ENCODE measurements around the gene CCSER1.
"Not testable (repeated sequence)": the region's sequence is repeated elsewhere in the genome, so short reads cannot be mapped to it uniquely, and the experiment has no call there.

The CCSER1 gene

DNA sequence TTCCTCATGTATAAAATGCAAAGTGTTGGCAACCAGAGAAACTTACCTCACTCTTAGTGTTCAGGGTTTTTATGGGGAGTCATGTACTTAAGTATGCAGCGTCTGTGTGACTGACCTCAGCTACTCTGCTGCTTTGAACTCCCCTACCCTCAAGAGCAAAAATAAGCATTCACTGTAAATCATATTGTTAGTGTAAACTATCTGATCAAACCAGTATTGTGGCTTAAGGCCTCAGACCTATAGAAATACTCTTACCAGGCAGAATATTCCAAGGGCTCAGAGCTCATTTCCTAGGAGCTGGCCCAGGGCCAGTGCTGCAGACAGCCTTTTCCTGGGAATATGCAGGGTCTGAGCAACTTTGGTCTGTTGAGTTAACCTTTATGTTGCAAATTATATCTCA lies 453.1 kb downstream of the CCSER1 start:
- no peak for DNase-seq

DNA sequence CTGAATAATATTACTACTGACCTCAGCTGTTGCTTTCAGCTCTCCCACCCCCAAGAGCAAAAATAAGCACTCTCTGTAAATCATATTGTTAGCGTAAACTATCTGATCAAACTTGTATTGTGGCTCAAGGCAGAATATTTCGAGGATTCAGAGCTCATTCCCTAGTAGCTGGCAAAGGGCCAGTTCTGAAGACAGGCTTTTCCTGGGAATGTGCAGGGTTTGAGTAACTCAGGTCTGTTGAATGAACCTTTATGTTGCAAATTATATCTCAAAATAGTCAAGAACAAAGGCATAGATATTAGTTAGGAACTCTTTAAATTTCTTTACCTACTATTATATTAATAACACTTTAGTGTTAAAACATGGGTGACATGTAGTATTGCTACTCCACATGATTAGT lies 454.9 kb downstream of the CCSER1 start:
- no peak for DNase-seq

DNA sequence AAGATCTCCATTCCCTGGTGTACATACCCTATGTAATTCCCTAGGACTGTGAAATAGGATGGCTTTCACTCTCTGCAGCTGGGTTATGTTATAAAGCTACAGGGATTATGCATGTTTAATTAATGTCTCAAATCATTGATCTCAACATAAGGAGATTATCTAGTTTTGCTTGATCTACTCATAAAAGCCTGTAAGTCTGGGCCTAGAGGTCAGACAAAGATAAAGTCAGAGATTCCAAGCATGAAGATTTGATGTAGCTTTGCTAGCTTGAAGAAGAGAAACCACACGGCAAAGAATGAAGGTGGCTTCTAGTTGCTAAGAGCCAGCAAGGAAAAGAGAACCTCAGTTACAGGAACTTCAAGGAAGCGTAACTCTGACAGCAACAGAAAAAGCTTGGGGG lies 456.9 kb downstream of the CCSER1 start:
- no peak for DNase-seq

GRCh38 chr4:90585961-90586360 lies 458.8 kb downstream of the CCSER1 start:
- DNase-seq, result no peak

DNA sequence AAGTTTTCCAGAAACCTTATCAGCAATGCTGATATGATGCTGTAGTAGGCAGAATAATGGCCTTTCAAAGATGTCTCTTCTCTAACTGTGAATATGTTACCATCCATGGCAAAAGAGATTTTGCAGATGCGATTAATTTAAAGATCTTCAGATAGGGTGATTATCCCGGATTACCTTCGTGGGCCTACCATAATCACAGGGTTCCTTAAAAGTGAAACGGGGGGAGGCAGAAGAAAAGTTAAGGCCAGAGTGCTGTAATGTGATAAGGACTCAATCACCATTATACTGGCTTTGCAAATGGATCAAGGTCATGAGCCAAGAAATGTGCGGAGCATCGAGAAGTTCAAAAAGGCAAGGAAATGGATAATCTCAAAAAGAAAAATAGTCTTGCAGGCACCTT lies 459.6 kb downstream of the CCSER1 start:
- DNase-seq, result no peak

- DNase-seq, result no peak
Observed at GRCh38 chr4:90597927-90598326, 470.7 kb downstream of the CCSER1 start.

DNA sequence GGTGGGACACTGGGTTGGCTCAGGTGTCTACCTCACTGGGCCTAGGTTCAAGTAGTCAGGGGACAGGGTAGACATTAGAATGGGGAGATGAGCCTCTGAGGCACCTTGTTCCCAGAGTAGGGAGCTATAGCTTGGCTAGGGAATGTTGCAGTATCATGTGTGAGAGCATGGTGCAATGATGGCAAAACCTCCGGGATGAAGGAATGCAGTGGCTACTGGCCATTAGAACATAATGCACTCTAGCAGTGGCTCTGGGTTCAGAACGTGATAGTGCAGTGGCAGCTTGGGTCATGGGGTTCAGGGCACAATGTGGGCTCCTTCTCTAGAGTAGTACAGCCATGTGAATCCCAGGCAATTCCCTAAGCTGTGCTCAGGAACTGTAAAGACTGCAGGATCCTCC lies 471.5 kb downstream of the CCSER1 start:
- no peak for DNase-seq

DNA sequence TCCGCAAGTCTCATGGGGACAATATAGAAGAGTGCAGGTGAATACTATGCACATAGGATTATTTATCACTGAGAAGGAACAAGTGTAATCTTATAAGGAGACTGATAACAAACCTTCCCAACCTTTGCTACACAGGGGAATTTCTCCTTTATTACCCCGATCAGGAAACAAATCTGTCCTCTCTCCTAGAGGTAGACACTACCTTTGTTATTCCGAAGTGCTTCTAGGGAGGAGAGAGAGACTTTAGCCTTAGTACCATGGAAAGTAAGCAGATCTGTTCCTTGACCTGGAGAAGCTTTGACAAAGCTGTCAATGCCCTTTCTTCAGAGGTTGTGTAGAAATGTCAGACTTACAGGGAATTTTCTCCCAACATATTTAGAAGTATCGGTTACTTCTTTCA lies 475.5 kb downstream of the CCSER1 start:
- no peak for DNase-seq

DNA sequence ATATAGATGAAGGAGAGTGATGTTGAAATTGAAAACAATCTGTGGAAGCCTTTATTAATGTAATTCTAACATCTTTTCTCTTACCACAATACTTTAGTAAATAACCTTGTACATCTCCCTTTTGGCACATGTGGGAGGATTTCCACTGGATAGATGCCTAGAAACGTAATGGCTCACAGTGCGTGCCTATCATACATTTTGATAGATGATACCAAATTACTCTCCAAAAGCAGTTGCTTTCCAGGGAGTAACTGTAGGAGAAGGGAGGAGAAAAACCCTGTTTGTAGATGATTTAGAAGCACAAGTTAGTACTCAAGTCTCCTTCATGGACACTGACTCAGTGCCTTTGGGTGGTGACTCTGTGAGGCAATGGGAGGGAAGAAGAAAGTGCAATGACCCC lies 476.3 kb downstream of the CCSER1 start:
- no peak for DNase-seq

DNA sequence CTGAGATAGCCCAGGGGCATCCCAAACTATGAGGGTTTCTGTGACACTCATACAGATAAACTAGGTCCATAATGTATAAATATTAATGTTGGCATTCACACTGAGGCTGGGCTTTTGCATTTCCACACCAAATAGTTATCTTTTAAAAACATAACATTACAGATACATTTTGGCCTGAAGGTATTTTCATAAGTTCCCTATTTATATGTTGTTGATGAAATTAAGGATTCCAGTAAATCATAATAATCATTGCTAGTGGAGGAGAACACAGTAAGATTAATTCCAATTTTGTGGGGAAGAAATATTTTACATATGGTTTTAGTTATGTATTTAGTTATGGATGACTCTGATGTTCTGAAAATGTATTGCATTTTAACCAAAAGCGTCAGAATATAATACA lies 479.6 kb downstream of the CCSER1 start:
- DNase-seq, result no peak

DNA sequence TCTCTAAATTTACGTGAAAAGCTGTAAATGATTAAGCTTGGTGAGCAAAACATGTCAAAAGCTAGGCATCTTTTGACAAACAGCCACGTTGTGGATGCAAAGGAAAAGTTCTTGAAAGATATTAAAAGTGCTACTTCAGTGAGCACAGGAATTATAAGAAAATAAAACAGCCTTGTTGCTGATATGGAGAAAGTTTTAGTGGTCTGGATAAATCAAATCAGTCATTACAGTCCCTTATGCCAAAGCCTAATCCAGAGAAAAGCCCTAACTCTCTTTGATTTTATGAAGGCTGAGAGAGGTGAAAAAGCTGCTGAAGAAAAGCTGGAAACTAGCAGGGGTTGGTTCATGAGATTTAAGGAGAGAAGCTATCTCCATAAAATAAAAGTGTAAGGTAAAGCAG lies 487.2 kb downstream of the CCSER1 start:
- DNase-seq, result no peak

DNA sequence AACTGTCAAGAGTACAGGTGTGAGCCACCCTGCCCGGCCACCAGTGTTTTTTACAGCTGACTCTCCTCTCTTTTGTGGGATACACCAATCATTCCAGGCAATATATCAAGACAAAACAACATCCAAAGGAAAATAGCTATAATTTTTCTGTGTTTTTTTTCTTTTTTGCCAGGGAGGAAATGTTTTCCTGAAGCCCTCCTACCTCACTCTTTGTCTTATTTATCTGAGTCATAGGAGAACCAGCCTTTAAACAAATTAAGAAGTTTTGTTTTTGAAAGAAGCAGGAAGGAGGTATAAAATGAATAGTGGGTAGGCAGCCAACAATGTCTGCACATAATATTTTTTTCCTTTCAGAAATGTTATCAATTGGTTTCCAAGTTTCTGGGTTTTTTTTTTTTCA lies 493.9 kb downstream of the CCSER1 start:
- DNase-seq, result no peak

DNA sequence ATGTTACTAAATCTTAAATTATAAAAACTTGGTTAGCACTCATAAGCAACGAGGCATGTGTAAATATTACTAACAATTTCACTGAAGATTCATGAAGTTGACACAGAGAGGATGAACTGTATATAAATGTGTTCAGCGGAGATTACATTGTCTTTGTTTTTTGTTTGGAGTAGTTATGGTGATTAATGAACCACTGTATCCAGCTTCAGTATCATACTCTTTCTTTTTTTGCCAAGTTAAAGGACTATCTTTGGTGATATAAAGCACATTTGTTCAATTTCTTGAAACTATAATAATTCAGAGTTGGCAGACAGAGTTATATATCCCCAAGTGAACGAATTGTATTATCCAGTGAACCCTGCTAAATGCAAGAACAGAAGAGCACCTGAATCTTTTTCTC lies 497.6 kb downstream of the CCSER1 start:
- DNase-seq, result no peak

GRCh38 chr4:90641861-90642599 lies 514.8 kb downstream of the CCSER1 start:
- no peak for DNase-seq

GRCh38 chr4:90643156-90643555 lies 516.0 kb downstream of the CCSER1 start:
- no peak for DNase-seq

DNA sequence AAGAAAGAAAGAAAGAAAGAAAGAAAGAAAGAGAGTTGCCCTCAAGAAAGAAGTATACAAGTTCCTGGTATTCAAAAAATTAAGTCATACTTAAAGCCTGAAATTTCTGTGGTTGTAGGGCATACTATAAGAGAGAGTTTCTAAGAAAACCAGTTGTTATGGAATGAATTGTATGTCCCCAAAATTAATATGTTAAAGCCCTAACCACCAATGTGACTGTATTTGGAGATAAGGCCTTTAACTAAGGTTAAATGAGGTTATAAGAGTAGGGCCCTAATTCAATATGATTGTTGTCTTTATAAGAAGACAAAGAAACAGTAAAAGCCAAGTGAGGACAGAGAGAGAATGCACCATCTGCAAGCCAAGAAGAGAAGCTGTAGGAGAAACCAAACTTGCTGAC lies 521.1 kb downstream of the CCSER1 start:
- no peak for DNase-seq

DNA sequence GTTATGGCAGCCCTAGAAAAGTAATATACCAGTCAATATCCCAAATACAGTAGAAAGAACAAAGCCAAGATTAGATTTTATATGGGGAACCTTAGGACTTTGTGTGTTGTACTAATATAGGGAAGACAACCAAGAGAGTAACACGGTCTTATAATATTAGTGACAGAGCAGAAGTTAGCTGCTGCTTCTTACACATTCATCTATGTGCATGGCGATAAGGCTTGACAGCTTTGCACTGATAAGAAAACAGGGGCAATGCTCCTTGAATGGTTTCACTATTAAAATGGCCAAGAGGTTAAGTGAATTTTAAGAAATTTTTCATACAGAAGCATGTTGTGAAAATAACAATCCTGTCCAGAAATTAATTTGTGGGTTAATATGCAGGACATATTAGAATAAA lies 521.6 kb downstream of the CCSER1 start:
- DNase-seq, result no peak

- DNase-seq, result no peak
Observed at GRCh38 chr4:90660672-90661071, 533.5 kb downstream of the CCSER1 start.

DNA sequence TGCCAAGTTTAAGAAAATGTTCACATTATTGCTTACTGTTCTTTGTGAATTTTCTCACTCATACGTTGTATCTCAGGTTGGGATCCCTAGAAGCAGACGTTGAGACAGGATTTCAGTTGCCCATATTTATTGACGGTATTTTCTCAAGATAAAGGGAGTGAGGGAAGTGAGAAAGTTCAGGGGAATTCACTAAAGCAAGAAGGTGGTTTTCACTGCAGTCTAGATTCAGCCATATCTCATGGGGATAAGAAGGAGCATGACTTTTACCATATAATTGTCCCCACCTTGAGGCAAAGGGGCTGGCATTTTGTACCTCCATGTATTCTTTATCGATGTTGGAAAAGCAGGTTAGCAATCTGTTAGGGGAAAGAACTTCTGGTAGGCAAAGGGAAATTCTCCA lies 543.0 kb downstream of the CCSER1 start:
- no peak for DNase-seq

- no peak for DNase-seq
Observed at GRCh38 chr4:90689739-90690138, 562.5 kb downstream of the CCSER1 start.

GRCh38 chr4:90695411-90695810 lies 568.2 kb downstream of the CCSER1 start:
- DNase-seq, result no peak

GRCh38 chr4:90705501-90705900 lies 578.3 kb downstream of the CCSER1 start:
- not testable (repeated sequence) for DNase-seq

DNA sequence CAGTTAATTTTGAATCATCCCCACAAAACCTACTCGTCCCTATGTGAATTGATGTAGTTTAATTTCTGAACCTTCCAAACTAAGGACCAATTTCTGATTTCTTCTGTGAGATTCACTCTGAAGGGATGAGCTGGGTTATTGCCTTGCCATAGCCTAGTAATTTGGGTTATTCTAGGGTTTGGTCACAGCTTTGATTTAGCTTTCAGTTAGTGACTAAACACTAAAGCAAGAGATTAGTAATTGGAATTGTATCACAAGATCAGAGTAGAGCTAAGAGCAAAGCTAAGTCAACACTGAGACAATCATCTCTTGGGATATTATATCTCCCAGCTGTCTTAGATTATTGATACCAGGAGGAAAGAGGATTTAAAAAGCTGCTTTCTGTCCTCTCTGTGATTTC lies 588.0 kb downstream of the CCSER1 start:
- DNase-seq, result no peak

GRCh38 chr4:90718931-90719330 lies 591.7 kb downstream of the CCSER1 start:
- DNase-seq, result no peak

GRCh38 chr4:90727938-90728337 lies 600.7 kb downstream of the CCSER1 start:
- no peak for DNase-seq

- DNase-seq, result no peak
Observed at GRCh38 chr4:90730752-90731151, 603.6 kb downstream of the CCSER1 start.
